ENCODE results near the gene CARD11. TPM values are rescaled to one million over a fixed set of nuclear protein-coding genes. Genes with fewer than 3 reads are reported as not detected.
A peak's percentile ranks its signal among the peaks of the same experiment; 100 is the strongest.

The CARD11 gene
- total and polyA plus RNA-seq, 2 of the 13 experiments (the other 11 are each of a cell fraction or from before 2014, with no cell fraction given): 0.04 TPM; not detected in 1

DNA sequence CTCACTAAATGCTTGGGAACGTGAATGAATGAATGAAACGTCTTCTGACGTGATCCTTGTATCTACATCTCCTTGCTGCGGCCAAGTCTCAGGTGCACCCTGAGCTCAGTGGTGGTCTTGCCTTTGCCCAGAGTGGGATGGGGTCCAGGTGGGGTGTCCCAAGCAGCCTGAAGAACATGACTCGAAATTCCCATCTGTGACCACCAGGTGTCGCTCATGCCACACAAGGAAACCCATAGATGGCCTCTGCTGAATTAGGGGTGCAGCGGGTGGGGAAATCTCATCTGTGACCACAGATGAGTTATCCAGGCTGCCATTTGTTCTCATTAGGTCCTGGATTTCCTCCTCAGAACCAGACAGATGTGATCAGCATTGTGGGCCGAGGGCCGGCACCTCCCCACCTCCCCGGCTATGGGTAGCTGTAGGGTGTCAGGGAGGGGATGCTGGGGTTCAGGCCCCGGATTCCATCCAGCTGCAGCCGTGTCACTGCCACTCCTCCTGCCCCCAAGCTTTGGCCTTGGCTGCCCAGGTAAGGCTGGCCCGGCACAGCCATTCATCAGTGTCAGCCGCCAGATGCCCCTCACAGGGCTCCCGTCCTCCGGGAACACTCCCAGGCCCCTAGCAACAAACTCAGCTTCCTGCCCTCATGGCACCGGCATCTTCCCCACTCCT lies 178.5 kb downstream of the CARD11 start (continued):
- TF ChIP-seq ZUFSP (CRISPR knock-in tag; IDR thresholded peaks at IDR 0.05; ENCODE audit: borderline replicate concordance) (no peak), ZFP36L1 (CRISPR knock-in tag; IDR thresholded peaks at IDR 0.05) (no peak), ZNF564 (CRISPR knock-in tag; IDR thresholded peaks at IDR 0.05) (no peak), ZNF30 (CRISPR knock-in tag; IDR thresholded peaks at IDR 0.05) (no peak), SMC3 (IDR thresholded peaks at IDR 0.05; ENCODE audit: low read length) (peak; percentile 78), BORCS8-MEF2B (CRISPR knock-in tag; IDR thresholded peaks at IDR 0.05) (peak; percentile 55; the same call in 1 of the 2 replicates), ZNF10 (CRISPR knock-in tag; IDR thresholded peaks at IDR 0.05; ENCODE audit: borderline replicate concordance, low read depth) (no peak), FOXP1 (IDR thresholded peaks at IDR 0.05) (no peak), FOXP1 (CRISPR knock-in tag; IDR thresholded peaks at IDR 0.05) (no peak), REPIN1 (CRISPR knock-in tag; IDR thresholded peaks at IDR 0.05; ENCODE audit: borderline replicate concordance, low read depth) (peak; percentile 59; the same call in 1 of the 2 replicates), TARDBP (CRISPR knock-in tag; IDR thresholded peaks at IDR 0.05) (no peak)
- TF ChIP-seq, protein P1, sequence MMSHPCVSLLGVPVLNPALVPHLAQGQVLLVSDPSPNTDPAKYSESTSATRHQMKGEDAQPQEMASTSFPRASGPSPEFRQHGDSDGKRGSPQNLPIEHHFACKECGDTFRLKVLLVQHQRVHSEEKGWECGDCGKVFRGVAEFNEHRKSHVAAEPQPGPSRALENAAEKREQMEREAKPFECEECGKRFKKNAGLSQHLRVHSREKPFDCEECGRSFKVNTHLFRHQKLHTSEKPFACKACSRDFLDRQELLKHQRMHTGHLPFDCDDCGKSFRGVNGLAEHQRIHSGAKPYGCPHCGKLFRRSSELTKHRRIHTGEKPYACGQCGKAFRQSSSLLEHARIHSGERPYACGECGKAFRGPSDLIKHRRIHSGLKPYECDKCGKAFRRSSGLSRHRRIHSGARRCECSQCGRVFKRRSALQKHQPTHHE (CRISPR knock-in tag; IDR thresholded peaks at IDR 0.05; ENCODE audit: borderline replicate concordance): no peak
- TF ChIP-seq, protein P2, sequence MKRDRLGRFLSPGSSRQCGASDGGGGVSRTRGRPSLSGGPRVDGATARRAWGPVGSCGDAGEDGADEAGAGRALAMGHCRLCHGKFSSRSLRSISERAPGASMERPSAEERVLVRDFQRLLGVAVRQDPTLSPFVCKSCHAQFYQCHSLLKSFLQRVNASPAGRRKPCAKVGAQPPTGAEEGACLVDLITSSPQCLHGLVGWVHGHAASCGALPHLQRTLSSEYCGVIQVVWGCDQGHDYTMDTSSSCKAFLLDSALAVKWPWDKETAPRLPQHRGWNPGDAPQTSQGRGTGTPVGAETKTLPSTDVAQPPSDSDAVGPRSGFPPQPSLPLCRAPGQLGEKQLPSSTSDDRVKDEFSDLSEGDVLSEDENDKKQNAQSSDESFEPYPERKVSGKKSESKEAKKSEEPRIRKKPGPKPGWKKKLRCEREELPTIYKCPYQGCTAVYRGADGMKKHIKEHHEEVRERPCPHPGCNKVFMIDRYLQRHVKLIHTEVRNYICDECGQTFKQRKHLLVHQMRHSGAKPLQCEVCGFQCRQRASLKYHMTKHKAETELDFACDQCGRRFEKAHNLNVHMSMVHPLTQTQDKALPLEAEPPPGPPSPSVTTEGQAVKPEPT (CRISPR knock-in tag; IDR thresholded peaks at IDR 0.05; ENCODE audit: low read depth): no peak
- TF ChIP-seq, protein P3, sequence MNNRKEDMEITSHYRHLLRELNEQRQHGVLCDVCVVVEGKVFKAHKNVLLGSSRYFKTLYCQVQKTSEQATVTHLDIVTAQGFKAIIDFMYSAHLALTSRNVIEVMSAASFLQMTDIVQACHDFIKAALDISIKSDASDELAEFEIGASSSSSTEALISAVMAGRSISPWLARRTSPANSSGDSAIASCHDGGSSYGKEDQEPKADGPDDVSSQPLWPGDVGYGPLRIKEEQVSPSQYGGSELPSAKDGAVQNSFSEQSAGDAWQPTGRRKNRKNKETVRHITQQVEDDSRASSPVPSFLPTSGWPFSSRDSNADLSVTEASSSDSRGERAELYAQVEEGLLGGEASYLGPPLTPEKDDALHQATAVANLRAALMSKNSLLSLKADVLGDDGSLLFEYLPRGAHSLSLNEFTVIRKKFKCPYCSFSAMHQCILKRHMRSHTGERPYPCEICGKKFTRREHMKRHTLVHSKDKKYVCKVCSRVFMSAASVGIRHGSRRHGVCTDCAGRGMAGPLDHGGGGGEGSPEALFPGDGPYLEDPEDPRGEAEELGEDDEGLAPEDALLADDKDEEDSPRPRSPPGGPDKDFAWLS (CRISPR knock-in tag; IDR thresholded peaks at IDR 0.05; ENCODE audit: borderline replicate concordance): no peak
- TF ChIP-seq, protein P4, sequence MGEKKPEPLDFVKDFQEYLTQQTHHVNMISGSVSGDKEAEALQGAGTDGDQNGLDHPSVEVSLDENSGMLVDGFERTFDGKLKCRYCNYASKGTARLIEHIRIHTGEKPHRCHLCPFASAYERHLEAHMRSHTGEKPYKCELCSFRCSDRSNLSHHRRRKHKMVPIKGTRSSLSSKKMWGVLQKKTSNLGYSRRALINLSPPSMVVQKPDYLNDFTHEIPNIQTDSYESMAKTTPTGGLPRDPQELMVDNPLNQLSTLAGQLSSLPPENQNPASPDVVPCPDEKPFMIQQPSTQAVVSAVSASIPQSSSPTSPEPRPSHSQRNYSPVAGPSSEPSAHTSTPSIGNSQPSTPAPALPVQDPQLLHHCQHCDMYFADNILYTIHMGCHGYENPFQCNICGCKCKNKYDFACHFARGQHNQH (CRISPR knock-in tag; IDR thresholded peaks at IDR 0.05): no peak
- TF ChIP-seq, protein P5, sequence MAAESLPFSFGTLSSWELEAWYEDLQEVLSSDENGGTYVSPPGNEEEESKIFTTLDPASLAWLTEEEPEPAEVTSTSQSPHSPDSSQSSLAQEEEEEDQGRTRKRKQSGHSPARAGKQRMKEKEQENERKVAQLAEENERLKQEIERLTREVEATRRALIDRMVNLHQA (CRISPR knock-in tag; IDR thresholded peaks at IDR 0.05): no peak
- TF ChIP-seq, protein P6, sequence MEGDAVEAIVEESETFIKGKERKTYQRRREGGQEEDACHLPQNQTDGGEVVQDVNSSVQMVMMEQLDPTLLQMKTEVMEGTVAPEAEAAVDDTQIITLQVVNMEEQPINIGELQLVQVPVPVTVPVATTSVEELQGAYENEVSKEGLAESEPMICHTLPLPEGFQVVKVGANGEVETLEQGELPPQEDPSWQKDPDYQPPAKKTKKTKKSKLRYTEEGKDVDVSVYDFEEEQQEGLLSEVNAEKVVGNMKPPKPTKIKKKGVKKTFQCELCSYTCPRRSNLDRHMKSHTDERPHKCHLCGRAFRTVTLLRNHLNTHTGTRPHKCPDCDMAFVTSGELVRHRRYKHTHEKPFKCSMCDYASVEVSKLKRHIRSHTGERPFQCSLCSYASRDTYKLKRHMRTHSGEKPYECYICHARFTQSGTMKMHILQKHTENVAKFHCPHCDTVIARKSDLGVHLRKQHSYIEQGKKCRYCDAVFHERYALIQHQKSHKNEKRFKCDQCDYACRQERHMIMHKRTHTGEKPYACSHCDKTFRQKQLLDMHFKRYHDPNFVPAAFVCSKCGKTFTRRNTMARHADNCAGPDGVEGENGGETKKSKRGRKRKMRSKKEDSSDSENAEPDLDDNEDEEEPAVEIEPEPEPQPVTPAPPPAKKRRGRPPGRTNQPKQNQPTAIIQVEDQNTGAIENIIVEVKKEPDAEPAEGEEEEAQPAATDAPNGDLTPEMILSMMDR (CRISPR knock-in tag; IDR thresholded peaks at IDR 0.05): peak; percentile 95
